Measurements from ENCODE around the gene FGFR2.

DNA sequence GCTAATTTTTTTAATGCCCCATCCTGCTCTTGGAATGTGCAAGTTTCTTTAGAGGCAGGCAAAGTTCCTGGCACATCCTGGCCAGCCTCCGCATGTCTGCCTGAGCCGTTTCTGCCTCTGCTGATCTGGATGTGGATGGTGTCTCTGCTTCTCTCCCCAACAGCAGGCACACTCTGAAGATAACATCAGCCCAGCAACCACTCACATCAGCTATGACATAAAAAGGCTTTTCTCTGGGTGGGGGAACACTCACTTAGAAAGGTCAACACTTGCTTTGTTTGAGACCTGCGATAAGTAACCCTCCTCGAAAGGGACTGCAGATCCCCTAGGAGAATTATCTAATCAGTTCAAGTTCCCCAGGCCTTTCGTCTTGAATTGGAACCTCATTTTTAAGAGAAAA is 142.9 kb downstream of the FGFR2 start:
- TF ChIP-seq CTCF (IDR thresholded peaks at IDR 0.05; ENCODE audit: poor library complexity, severe bottlenecking) (no peak), POLR2AphosphoS5 (IDR thresholded peaks at IDR 0.05) (no peak), RAD21 (conservative IDR thresholded peaks at IDR 0.05) (no peak)
